Neural cell (in vitro differentiated cells): ENCODE results near the gene SLC6A6.

Experiments
- EZH2 ChIP-seq: fragments of 200-600, 300-800 bp; shearing (Covaris generic), sonication (generic); IDR thresholded peaks from 2 replicates; pipeline ENCODE4 v1.6.1; 2014; ENCODE audit warnings: antibody characterized with exemption, low read length, borderline replicate concordance, mild to moderate bottlenecking; ENCODE audit not compliant: insufficient read depth, poor library complexity, severe bottlenecking
- MXI1 ChIP-seq: fragments of 450-650 bp; conservative IDR thresholded peaks from 2 replicates; pipeline ENCODE4 v1.6.1; 2014; ENCODE audit warnings: antibody characterized with exemption, mild to moderate bottlenecking; ENCODE audit not compliant: poor library complexity, severe bottlenecking
- POLR2AphosphoS5 ChIP-seq: IDR thresholded peaks from 2 replicates; pipeline ENCODE4 v1.6.1; 2012
- TAF1 ChIP-seq: IDR thresholded peaks from 2 replicates; pipeline ENCODE4 v1.6.1; 2012; ENCODE audit warnings: low read depth
- TF ChIP-seq, protein P1 (sequence below): fragments of 450-650 bp; IDR thresholded peaks from 2 replicates; pipeline ENCODE4 v1.5.1; 2014; ENCODE audit warnings: antibody characterized with exemption, mild to moderate bottlenecking, moderate library complexity; ENCODE audit not compliant: poor library complexity, severe bottlenecking
- TF ChIP-seq, protein P2 (sequence below): IDR thresholded peaks from 2 replicates; pipeline ENCODE4 v1.6.1; 2012; ENCODE audit warnings: borderline replicate concordance

DNA sequence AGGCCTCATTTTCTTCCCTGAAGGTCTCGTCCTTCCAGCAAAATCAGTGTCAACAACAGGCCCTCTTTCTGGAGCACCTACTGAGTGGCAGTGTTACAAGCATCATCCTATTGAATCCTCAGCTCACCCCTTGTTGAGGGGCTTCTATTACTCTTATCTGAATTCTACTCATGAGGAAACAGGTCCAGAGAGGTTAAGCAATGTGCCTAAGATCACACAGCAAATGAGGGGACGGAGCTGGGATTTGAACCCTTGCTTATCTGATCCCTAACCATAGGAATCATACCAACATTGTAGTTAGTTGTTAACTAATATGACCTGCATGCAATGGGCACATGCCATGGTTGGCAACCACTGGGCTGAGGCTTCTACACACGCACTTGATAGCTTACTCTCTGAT is 63.0 kb downstream of the SLC6A6 start:
- TF ChIP-seq, protein P1, sequence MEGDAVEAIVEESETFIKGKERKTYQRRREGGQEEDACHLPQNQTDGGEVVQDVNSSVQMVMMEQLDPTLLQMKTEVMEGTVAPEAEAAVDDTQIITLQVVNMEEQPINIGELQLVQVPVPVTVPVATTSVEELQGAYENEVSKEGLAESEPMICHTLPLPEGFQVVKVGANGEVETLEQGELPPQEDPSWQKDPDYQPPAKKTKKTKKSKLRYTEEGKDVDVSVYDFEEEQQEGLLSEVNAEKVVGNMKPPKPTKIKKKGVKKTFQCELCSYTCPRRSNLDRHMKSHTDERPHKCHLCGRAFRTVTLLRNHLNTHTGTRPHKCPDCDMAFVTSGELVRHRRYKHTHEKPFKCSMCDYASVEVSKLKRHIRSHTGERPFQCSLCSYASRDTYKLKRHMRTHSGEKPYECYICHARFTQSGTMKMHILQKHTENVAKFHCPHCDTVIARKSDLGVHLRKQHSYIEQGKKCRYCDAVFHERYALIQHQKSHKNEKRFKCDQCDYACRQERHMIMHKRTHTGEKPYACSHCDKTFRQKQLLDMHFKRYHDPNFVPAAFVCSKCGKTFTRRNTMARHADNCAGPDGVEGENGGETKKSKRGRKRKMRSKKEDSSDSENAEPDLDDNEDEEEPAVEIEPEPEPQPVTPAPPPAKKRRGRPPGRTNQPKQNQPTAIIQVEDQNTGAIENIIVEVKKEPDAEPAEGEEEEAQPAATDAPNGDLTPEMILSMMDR = no peak
- TF ChIP-seq POLR2AphosphoS5 = no peak
- no peak for TF ChIP-seq EZH2
- TF ChIP-seq, protein P2, sequence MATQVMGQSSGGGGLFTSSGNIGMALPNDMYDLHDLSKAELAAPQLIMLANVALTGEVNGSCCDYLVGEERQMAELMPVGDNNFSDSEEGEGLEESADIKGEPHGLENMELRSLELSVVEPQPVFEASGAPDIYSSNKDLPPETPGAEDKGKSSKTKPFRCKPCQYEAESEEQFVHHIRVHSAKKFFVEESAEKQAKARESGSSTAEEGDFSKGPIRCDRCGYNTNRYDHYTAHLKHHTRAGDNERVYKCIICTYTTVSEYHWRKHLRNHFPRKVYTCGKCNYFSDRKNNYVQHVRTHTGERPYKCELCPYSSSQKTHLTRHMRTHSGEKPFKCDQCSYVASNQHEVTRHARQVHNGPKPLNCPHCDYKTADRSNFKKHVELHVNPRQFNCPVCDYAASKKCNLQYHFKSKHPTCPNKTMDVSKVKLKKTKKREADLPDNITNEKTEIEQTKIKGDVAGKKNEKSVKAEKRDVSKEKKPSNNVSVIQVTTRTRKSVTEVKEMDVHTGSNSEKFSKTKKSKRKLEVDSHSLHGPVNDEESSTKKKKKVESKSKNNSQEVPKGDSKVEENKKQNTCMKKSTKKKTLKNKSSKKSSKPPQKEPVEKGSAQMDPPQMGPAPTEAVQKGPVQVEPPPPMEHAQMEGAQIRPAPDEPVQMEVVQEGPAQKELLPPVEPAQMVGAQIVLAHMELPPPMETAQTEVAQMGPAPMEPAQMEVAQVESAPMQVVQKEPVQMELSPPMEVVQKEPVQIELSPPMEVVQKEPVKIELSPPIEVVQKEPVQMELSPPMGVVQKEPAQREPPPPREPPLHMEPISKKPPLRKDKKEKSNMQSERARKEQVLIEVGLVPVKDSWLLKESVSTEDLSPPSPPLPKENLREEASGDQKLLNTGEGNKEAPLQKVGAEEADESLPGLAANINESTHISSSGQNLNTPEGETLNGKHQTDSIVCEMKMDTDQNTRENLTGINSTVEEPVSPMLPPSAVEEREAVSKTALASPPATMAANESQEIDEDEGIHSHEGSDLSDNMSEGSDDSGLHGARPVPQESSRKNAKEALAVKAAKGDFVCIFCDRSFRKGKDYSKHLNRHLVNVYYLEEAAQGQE = no peak
- no peak for TF ChIP-seq MXI1
- no peak for TF ChIP-seq TAF1
